ENCODE data around the gene CYFIP1.

Gene CYFIP1

GRCh38 chr15:22880068-22880980 lies 99.8 kb downstream of the CYFIP1 start:
- DNase-seq (ENCODE audit: low read depth in 1 of 2, low spot score in 1 of 2): no peak
- H3K4me3 ChIP-seq (replicated peaks; ENCODE audit: insufficient read depth, low read length): no peak overlapping the region
- no peak overlapping the region for H3K27ac ChIP-seq (replicated peaks)
- H3K27me3 ChIP-seq (ENCODE audit: insufficient read depth, poor library complexity, severe bottlenecking): no peaks in the 10 kb centered on the region
- no peak for TF ChIP-seq POLR2AphosphoS5 (IDR thresholded peaks at IDR 0.05; ENCODE audit: low read depth)

DNA sequence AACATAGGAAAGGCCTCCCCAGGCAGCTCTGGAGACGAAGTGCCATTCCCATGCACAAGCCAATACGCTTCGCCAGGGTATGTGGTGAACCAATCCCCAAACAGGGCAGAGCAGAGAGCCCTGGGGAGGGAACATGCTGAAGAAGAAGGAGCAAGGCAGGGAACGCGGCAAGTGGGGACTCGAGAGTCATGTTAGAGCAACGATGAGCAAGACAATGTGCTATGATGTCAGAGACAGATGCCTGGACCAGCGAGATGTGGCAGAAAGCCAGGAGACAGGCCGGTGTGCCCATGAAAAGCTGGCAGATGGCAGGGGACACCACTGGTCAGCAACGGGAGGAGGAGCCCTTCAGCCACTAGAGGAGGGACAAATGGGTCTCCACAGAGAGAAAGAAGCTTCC lies 102.1 kb downstream of the CYFIP1 start:
- Histone ChIP-seq H3K27ac (replicated peaks) (no peak overlapping the region), H3K4me3 (replicated peaks; ENCODE audit: insufficient read depth, low read length) (no peak overlapping the region), H3K27me3 (ENCODE audit: insufficient read depth, poor library complexity, severe bottlenecking) (no peaks in the 10 kb centered on the region)
- no peak for DNase-seq (ENCODE audit: low read depth in 1 of 2, low spot score in 1 of 2)
- TF ChIP-seq POLR2AphosphoS5 (IDR thresholded peaks at IDR 0.05; ENCODE audit: low read depth): no peak

DNA sequence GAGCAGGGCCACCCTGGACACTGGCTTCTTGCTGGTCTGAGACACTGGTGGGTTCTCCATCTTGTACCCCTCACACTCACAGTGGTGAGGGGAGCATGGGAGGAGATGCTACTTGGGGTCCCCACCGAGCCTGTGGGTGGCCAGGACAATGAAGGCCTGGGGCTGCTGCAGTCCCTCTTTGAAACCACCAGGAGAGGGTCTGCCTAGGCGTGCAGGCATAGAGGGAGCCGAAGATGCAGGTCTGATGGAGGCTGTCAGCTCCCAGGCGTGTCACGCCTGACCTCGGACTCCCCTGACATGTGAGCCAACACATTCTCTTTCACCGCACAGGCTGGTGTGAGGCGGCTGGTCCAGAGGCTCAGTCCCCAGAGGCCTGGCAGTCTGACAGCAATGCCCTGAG lies 102.6 kb downstream of the CYFIP1 start:
- no peak for DNase-seq (ENCODE audit: low read depth in 1 of 2, low spot score in 1 of 2)
- no peaks in the 10 kb centered on the region for H3K27me3 ChIP-seq (ENCODE audit: insufficient read depth, poor library complexity, severe bottlenecking)
- no peak overlapping the region for H3K4me3 ChIP-seq (replicated peaks; ENCODE audit: insufficient read depth, low read length)
- TF ChIP-seq, protein P1, sequence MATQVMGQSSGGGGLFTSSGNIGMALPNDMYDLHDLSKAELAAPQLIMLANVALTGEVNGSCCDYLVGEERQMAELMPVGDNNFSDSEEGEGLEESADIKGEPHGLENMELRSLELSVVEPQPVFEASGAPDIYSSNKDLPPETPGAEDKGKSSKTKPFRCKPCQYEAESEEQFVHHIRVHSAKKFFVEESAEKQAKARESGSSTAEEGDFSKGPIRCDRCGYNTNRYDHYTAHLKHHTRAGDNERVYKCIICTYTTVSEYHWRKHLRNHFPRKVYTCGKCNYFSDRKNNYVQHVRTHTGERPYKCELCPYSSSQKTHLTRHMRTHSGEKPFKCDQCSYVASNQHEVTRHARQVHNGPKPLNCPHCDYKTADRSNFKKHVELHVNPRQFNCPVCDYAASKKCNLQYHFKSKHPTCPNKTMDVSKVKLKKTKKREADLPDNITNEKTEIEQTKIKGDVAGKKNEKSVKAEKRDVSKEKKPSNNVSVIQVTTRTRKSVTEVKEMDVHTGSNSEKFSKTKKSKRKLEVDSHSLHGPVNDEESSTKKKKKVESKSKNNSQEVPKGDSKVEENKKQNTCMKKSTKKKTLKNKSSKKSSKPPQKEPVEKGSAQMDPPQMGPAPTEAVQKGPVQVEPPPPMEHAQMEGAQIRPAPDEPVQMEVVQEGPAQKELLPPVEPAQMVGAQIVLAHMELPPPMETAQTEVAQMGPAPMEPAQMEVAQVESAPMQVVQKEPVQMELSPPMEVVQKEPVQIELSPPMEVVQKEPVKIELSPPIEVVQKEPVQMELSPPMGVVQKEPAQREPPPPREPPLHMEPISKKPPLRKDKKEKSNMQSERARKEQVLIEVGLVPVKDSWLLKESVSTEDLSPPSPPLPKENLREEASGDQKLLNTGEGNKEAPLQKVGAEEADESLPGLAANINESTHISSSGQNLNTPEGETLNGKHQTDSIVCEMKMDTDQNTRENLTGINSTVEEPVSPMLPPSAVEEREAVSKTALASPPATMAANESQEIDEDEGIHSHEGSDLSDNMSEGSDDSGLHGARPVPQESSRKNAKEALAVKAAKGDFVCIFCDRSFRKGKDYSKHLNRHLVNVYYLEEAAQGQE (IDR thresholded peaks at IDR 0.05; ENCODE audit: insufficient replicate concordance, low read depth): no peak
- TF ChIP-seq GABPA (IDR thresholded peaks at IDR 0.05; ENCODE audit: low read depth) (no peak), SPI1 (IDR thresholded peaks at IDR 0.05; ENCODE audit: borderline replicate concordance, low read depth) (no peak), POLR2AphosphoS5 (IDR thresholded peaks at IDR 0.05; ENCODE audit: low read depth) (no peak), CTCF (IDR thresholded peaks at IDR 0.05; ENCODE audit: insufficient read depth, low read length) (no peak)
- no peak overlapping the region for H3K27ac ChIP-seq (replicated peaks)

- no peak for DNase-seq (ENCODE audit: low read depth in 1 of 2, low spot score in 1 of 2)
- H3K4me3 ChIP-seq (replicated peaks; ENCODE audit: insufficient read depth, low read length): no peak overlapping the region
- no peaks in the 10 kb centered on the region for H3K27me3 ChIP-seq (ENCODE audit: insufficient read depth, poor library complexity, severe bottlenecking)
- TF ChIP-seq CTCF (IDR thresholded peaks at IDR 0.05; ENCODE audit: insufficient read depth, low read length) (no peak), POLR2AphosphoS5 (IDR thresholded peaks at IDR 0.05; ENCODE audit: low read depth) (no peak), GABPA (IDR thresholded peaks at IDR 0.05; ENCODE audit: low read depth) (no peak), SPI1 (IDR thresholded peaks at IDR 0.05; ENCODE audit: borderline replicate concordance, low read depth) (no peak)
- TF ChIP-seq, protein P1 (IDR thresholded peaks at IDR 0.05; ENCODE audit: insufficient replicate concordance, low read depth): no peak
- no peak overlapping the region for H3K27ac ChIP-seq (replicated peaks)
Measured at GRCh38 chr15:22877117-22877516, 103.1 kb downstream of the CYFIP1 start.

Measured in HL-60 (cell line).